B cell (primary cell): ENCODE results near the gene CFAP53.

Experiments used
- EZH2 ChIP-seq: IDR thresholded peaks from 2 replicates; pipeline ENCODE4 v1.6.1; 2012; ENCODE audit warnings: borderline replicate concordance, low read depth, mild to moderate bottlenecking, moderate library complexity, low read length; ENCODE audit not compliant: insufficient read depth, poor library complexity, severe bottlenecking
- TF ChIP-seq, protein P1 (sequence below): fragments of 200-600 bp; IDR thresholded peaks from one replicate; pipeline ENCODE4 v1.8.0; 2022; ENCODE audit warnings: antibody characterized with exemption, mild to moderate bottlenecking

DNA sequence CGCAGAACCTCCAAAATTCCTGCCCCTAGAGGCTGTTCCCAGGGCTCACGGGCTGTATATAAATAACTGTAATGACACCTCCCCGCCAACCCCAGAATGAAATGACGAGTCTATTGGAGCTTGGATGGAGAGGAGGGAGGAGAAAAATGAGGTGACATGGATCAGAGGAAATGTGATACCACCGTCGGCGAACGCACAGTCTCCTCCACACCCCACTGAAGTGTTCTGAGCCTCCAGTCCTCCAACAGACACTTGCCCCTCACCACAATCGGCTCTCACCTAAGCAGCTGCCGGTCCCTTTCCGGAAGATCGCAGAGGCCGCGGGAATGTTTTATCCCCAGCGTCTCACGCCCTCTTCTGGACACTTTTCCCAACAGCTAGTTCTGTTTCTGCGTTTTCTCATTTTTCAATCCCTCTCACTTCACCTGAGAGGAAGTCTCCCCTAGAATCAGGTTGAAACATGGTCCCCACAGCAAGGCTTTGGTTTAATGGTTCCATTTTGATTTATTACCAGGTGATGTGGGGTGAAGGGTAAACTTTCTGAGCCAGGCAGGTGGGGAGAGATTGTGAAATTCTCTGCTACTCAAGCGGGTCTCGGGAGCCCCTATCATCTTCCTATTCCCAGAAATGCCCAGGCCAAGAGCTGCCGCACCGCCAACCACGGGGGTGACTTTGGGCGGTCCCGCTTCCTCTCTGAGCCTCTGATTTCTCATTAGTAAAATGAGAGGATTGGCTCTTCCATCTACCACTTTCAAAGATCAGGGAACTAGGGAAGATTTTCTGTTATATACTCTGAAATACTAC is 62.3 kb downstream of the CFAP53 start:
- TF ChIP-seq, protein P1, sequence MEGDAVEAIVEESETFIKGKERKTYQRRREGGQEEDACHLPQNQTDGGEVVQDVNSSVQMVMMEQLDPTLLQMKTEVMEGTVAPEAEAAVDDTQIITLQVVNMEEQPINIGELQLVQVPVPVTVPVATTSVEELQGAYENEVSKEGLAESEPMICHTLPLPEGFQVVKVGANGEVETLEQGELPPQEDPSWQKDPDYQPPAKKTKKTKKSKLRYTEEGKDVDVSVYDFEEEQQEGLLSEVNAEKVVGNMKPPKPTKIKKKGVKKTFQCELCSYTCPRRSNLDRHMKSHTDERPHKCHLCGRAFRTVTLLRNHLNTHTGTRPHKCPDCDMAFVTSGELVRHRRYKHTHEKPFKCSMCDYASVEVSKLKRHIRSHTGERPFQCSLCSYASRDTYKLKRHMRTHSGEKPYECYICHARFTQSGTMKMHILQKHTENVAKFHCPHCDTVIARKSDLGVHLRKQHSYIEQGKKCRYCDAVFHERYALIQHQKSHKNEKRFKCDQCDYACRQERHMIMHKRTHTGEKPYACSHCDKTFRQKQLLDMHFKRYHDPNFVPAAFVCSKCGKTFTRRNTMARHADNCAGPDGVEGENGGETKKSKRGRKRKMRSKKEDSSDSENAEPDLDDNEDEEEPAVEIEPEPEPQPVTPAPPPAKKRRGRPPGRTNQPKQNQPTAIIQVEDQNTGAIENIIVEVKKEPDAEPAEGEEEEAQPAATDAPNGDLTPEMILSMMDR, result peak; percentile 29
- TF ChIP-seq EZH2, result no peak
